Trophoblast cell (in vitro differentiated cells and primary cell): ENCODE results near the gene LRRC37B. TPM values are rescaled to one million over a fixed set of nuclear protein-coding genes. Genes with fewer than 3 reads are reported as not detected.
A peak's percentile ranks its signal among the peaks of the same experiment; 100 is the strongest.
"Not testable (repeated sequence)": the region's sequence is repeated elsewhere in the genome, so short reads cannot be mapped to it uniquely, and the experiment has no call there.

Experiments used
- DNase-seq, 2 donors: peaks; one replicate each; pipeline ENCODE4 v3.0.0-alpha.2; 2016
- H2AFZ ChIP-seq: 2 replicates; pipeline ENCODE4 v1.6.1; 2013; ENCODE audit warnings: low read length, moderate library complexity, mild to moderate bottlenecking; ENCODE audit not compliant: insufficient read depth, poor library complexity
- H2AK5ac ChIP-seq: 2 replicates; pipeline ENCODE4 v1.6.1; 2013; ENCODE audit warnings: mild to moderate bottlenecking, low read length
- H2BK120ac ChIP-seq: 2 replicates; pipeline ENCODE4 v1.6.1; 2013; ENCODE audit warnings: low read length, mild to moderate bottlenecking, moderate library complexity; ENCODE audit not compliant: insufficient read depth, poor library complexity
- H2BK12ac ChIP-seq: 2 replicates; pipeline ENCODE4 v1.6.1; 2013; ENCODE audit warnings: mild to moderate bottlenecking, low read length, moderate library complexity
- H2BK5ac ChIP-seq: 2 replicates; pipeline ENCODE4 v1.6.1; 2013; ENCODE audit warnings: low read length, low read depth, moderate library complexity, mild to moderate bottlenecking; ENCODE audit not compliant: poor library complexity
- H3K14ac ChIP-seq: 2 replicates; pipeline ENCODE4 v1.6.1; 2013; ENCODE audit warnings: mild to moderate bottlenecking, low read length
- H3K18ac ChIP-seq: 2 replicates; pipeline ENCODE4 v1.6.1; 2013; ENCODE audit warnings: mild to moderate bottlenecking, low read length
- H3K23ac ChIP-seq: 2 replicates; pipeline ENCODE4 v1.6.1; 2013; ENCODE audit warnings: low read length
- H3K27ac ChIP-seq: 2 replicates; pipeline ENCODE4 v1.5.1; 2013; ENCODE audit warnings: low read depth, mild to moderate bottlenecking, inconsistent platforms, low read length, moderate library complexity
- H3K27me3 ChIP-seq: 2 replicates; pipeline ENCODE4 v1.6.1; 2013; ENCODE audit warnings: inconsistent platforms, mild to moderate bottlenecking, low read length, moderate library complexity; ENCODE audit not compliant: insufficient read depth
- H3K36me3 ChIP-seq, 2 experiments: 1 replicate in 1 of 2; 2 replicates in 1 of 2; pipeline ENCODE4 v1.6.1; 2013; ENCODE audit warnings: low read length in 2 of 2, mild to moderate bottlenecking in 2 of 2, moderate library complexity in 1 of 2; ENCODE audit not compliant: insufficient read depth in 2 of 2, control insufficient read depth in 1 of 2
- H3K4ac ChIP-seq: 2 replicates; pipeline ENCODE4 v1.6.1; 2013; ENCODE audit warnings: low read depth, mild to moderate bottlenecking, low read length, moderate library complexity
- H3K4me1 ChIP-seq, 2 experiments: 1 replicate in 1 of 2; 2 replicates in 1 of 2; pipeline ENCODE4 v1.6.1; 2013; ENCODE audit warnings: low read length in 2 of 2, mild to moderate bottlenecking in 2 of 2, moderate library complexity in 1 of 2; ENCODE audit not compliant: insufficient read depth in 2 of 2, control insufficient read depth in 1 of 2
- H3K4me2 ChIP-seq: 2 replicates; pipeline ENCODE4 v1.6.1; 2013; ENCODE audit warnings: inconsistent platforms, mild to moderate bottlenecking, low read length, moderate library complexity
- H3K4me3 ChIP-seq: 2 replicates; pipeline ENCODE4 v1.5.1; 2013; ENCODE audit warnings: mild to moderate bottlenecking, low read depth, low read length, inconsistent platforms
- H3K79me1 ChIP-seq: one replicate; pipeline ENCODE4 v1.6.1; 2013; ENCODE audit warnings: low read length
- H3K79me2 ChIP-seq: 2 replicates; pipeline ENCODE4 v1.6.1; 2013; ENCODE audit warnings: low read length, mild to moderate bottlenecking; ENCODE audit not compliant: control insufficient read depth, insufficient read depth, poor library complexity
- H3K9ac ChIP-seq: 2 replicates; pipeline ENCODE4 v1.6.1; 2013; ENCODE audit warnings: mild to moderate bottlenecking, low read length
- H3K9me3 ChIP-seq: 2 replicates; pipeline ENCODE4 v1.6.1; 2013; ENCODE audit warnings: low read depth, mild to moderate bottlenecking, control low read depth, inconsistent platforms, low read length; ENCODE audit not compliant: insufficient read depth
- H4K12ac ChIP-seq: 2 replicates; pipeline ENCODE4 v1.6.1; 2013; ENCODE audit warnings: low read depth, mild to moderate bottlenecking, low read length, moderate library complexity
- H4K8ac ChIP-seq: 2 replicates; pipeline ENCODE4 v1.6.1; 2013; ENCODE audit warnings: low read depth, mild to moderate bottlenecking, low read length, moderate library complexity
- H4K91ac ChIP-seq: one replicate; pipeline ENCODE4 v1.6.1; 2013; ENCODE audit warnings: low read depth, mild to moderate bottlenecking, low read length, moderate library complexity
- WGBS: extraction: QIAGEN DNeasy Blood & Tissue Kit; methylation state at CpG from one replicate; pipeline ENCODE4 v1.1.7; 2013; ENCODE audit warnings: missing lambda C conversion rate; ENCODE audit not compliant: insufficient read length, insufficient coverage; ENCODE audit errors: extremely low coverage; 5-methylcytosine and 5-hydroxymethylcytosine counted together
- polyA plus RNA-seq: library from polyadenylated mRNA; stranded (reverse); fragments of 200-250 nt; gene quantifications from 2 replicates; pipeline ENCODE4 v1.2.3, GENCODE V29; 2013

LRRC37B gene
- 8.3 and 8.4 TPM in 2 replicates for polyA plus RNA-seq

DNA sequence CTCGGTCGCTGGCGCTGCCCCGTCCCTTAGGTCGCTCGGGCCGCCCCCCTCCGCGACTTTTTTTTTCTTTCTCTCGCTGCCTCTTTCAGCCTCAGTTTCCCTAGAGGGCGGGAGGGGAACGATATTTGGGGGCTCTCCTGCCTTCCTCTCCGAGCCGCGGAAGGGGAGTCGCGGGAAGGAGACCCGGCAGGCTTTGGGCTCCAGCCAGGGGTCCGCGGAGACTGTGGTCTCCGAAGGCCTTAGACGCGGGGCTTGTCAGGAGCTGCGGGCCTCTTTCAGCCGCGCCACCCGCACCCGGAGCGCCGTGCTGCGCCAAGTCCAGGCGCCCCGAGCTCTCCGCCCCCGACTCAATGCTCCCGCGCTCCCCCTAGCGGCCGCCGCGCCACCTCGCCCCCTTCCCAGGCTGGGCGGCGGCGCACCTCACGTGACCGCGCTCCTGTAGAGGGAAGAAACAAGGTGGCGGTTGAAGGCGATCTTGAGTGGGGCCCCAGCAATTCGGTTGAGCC, at the start of gene LRRC37B:
Gene LRRC37B, plus strand, starts transcription at position 427 of the 506 bp plus-strand sequence. CDS start 14,010 bp downstream, outside the sequence.
- H3K4me2 ChIP-seq: peak within 1 kb of the TSS; percentile 100
- H3K79me2 ChIP-seq: peaks cover 6% of the 10 kb centered on the region
- peak within 1 kb of the TSS; percentile 59 for H4K91ac ChIP-seq
- peak within 1 kb of the TSS; percentile 42 for H3K23ac ChIP-seq
- H3K27me3 ChIP-seq: no peaks in the 10 kb centered on the region
- H3K27ac ChIP-seq: no peak within 1 kb of the TSS
- WGBS: no CpG with 5 or more reads among the region's 51 CpGs
- H2BK120ac ChIP-seq: peak within 1 kb of the TSS; percentile 52
- H2BK12ac ChIP-seq: peak within 1 kb of the TSS; percentile 26
- H2AK5ac ChIP-seq: no peak within 1 kb of the TSS
- peaks cover 0 to 2% of the 10 kb centered on the region in 2 experiments for H3K36me3 ChIP-seq
- H4K8ac ChIP-seq: peak within 1 kb of the TSS; percentile 59
- peak within 1 kb of the TSS; percentile 89 for H3K9ac ChIP-seq
- peak within 1 kb of the TSS; percentile 93 for H3K18ac ChIP-seq
- peak within 1 kb of the TSS; percentile 23 for H2BK5ac ChIP-seq
- H3K14ac ChIP-seq: peak within 1 kb of the TSS; percentile 50
- H3K79me1 ChIP-seq: no peaks in the 10 kb centered on the region
- peak; percentile 88 to 92 for DNase-seq
- peak within 1 kb of the TSS; percentile 91 for H3K4me3 ChIP-seq
- peak within 1 kb of the TSS; percentile 29 for H3K4ac ChIP-seq
- peak within 1 kb of the TSS; percentile 87 for H2AFZ ChIP-seq
- no peaks in the 10 kb centered on the region for H3K4me1 ChIP-seq
- peak within 1 kb of the TSS; percentile 86 for H4K12ac ChIP-seq
- H3K9me3 ChIP-seq: no peaks in the 10 kb centered on the region

DNA sequence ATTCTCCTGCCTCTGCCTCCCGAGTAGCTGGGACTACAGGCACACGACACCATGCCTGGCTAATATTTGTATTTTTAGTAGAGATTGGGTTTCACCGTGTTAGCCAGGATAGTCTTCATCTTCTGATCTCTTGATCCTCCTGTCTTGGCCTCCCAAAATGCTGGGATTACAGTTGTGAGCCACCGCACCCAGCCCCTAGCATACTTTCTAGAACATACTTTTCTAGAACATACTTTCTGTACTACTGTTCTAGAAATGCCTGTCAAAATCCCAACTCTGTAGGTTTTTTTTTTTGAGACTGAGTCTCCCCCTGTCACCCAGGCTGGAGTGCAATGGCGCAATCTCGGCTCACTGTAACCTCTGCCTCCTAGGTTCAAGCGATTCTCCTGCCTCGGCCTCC, 43.1 kb upstream of the LRRC37B start:
- not testable (repeated sequence) for H2BK5ac ChIP-seq, H3K4ac ChIP-seq, H4K91ac ChIP-seq, H3K18ac ChIP-seq, H3K23ac ChIP-seq, H3K79me2 ChIP-seq, H3K79me1 ChIP-seq, H4K12ac ChIP-seq, H4K8ac ChIP-seq, H2AK5ac ChIP-seq, H3K9me3 ChIP-seq, H3K4me2 ChIP-seq, H2AFZ ChIP-seq, H3K4me1 ChIP-seq, H3K4me3 ChIP-seq, H2BK12ac ChIP-seq, H3K27ac ChIP-seq, H2BK120ac ChIP-seq, H3K27me3 ChIP-seq, H3K14ac ChIP-seq, H3K9ac ChIP-seq
- no CpG with 5 or more reads among the region's 8 CpGs for WGBS
- DNase-seq: peak; percentile 56 to 75
- H3K36me3 ChIP-seq: peaks cover 23 to 30% of the 10 kb centered on the region in 2 experiments

DNA sequence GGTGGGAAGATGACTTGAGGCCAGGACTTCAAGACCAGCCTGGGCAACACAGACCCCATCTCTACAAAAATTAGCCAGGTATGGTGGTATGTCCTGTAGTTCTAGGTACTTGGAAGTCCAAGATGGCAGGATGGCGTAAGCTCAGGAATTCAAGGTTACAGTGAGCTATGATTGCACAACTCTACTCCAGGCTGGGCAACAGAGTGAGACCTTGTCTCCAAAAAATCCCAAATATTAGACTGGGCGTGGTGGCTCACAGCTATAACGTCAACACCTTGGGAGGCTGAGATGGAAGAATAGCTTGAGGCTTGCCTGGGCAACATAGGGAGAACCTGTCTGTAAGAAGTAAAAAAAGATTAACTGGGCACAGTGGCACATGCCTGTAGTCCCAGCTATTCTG, 39.5 kb upstream of the LRRC37B start:
- Histone ChIP-seq H3K79me1 (no peaks in the 10 kb centered on the region), H3K23ac (no peak overlapping the region), H2AK5ac (no peak overlapping the region), H3K4me1 (no peaks in the 10 kb centered on the region), H4K12ac (no peak overlapping the region), H2BK120ac (no peak overlapping the region), H3K27me3 (no peaks in the 10 kb centered on the region), H3K4me3 (no peak overlapping the region), H3K9me3 (no peaks in the 10 kb centered on the region), H3K79me2 (no peaks in the 10 kb centered on the region), H4K8ac (no peak overlapping the region), H2BK5ac (no peak overlapping the region), H3K4ac (no peak overlapping the region), H4K91ac (no peak overlapping the region), H3K27ac (no peak overlapping the region), H3K18ac (no peak overlapping the region), H3K4me2 (no peak overlapping the region), H3K9ac (no peak overlapping the region), H3K14ac (no peak overlapping the region), H2BK12ac (no peak overlapping the region), H2AFZ (no peak overlapping the region), H3K36me3 (peaks cover 23 to 27% of the 10 kb centered on the region in 2 experiments)
- WGBS: no CpG with 5 or more reads among the region's 3 CpGs
- peak; percentile 98 to 99 for DNase-seq

DNA sequence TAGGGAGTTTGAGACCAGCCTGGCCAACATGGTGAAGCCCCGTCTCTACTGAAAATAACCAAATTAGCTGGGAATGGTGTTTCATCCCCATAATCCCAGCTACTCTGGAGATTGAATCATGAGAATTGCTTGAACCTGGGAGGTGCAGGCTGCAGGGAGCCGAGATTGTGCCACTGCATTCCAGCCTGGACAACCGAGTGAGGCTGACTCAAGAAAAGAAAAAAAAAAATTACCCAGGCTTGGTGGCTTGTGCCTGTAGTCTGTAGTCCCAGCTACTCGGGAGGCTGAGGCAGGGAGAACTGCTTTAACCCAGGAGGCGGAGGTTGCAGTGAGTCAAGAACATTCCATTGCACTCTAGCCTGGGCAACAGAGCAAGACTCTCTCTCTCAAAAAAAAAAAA, 36.8 kb upstream of the LRRC37B start:
- not testable (repeated sequence) for H3K18ac ChIP-seq, H3K9ac ChIP-seq, H3K79me1 ChIP-seq, H3K27ac ChIP-seq, H3K4me3 ChIP-seq, H3K4me2 ChIP-seq, H2BK120ac ChIP-seq, H2AFZ ChIP-seq, H3K23ac ChIP-seq, H3K4ac ChIP-seq, H2AK5ac ChIP-seq, H3K14ac ChIP-seq, H3K9me3 ChIP-seq, H4K12ac ChIP-seq, H2BK12ac ChIP-seq, H4K91ac ChIP-seq, H2BK5ac ChIP-seq, H4K8ac ChIP-seq, H3K79me2 ChIP-seq, H3K4me1 ChIP-seq, H3K27me3 ChIP-seq
- H3K36me3 ChIP-seq: peaks cover 19 to 20% of the 10 kb centered on the region in 2 experiments
- WGBS: no CpG with 5 or more reads among the region's 5 CpGs
- DNase-seq: peak; percentile 84
